Liver (tissue), 9 donors: Measurements from ENCODE around the gene IFI27L1. TPM values are rescaled to one million over a fixed set of nuclear protein-coding genes. Genes with fewer than 3 reads are reported as not detected.

Experiments used
- DNase-seq: peaks from one replicate; pipeline ENCODE4 v3.0.0-alpha.2; 2017; ENCODE audit warnings: low spot score
- H3K27ac ChIP-seq, 2 donors: one replicate each; pipeline ENCODE4 v1.7.0; 2013; ENCODE audit warnings: inconsistent platforms in 2 of 2, low read length in 2 of 2, control low read depth in 1 of 2, low read depth in 1 of 2, mild to moderate bottlenecking in 1 of 2
- H3K27me3 ChIP-seq, 4 donors: one replicate each; pipeline versions ENCODE4 v1.6.1 to v1.7.0; 2013; ENCODE audit warnings: low read length in 3 of 4, inconsistent platforms in 1 of 4, mild to moderate bottlenecking in 1 of 4, moderate library complexity in 1 of 4; ENCODE audit not compliant: control insufficient read depth in 4 of 4, insufficient read depth in 4 of 4
- H3K36me3 ChIP-seq, 4 donors: one replicate each; pipeline versions ENCODE4 v1.6.1 to v1.7.0; 2013; ENCODE audit warnings: low read length in 3 of 4, mild to moderate bottlenecking in 3 of 4, low read depth in 1 of 4, moderate library complexity in 1 of 4; ENCODE audit not compliant: control insufficient read depth in 4 of 4, insufficient read depth in 3 of 4
- H3K4me1 ChIP-seq, 4 donors: one replicate each; pipeline versions ENCODE4 v1.6.1 to v1.7.0; 2013; ENCODE audit warnings: low read length in 3 of 4, mild to moderate bottlenecking in 3 of 4, moderate library complexity in 1 of 4; ENCODE audit not compliant: control insufficient read depth in 4 of 4, insufficient read depth in 4 of 4
- H3K4me3 ChIP-seq, 3 donors: one replicate each; pipeline versions ENCODE4 v1.6.1 to v1.7.0; 2013; ENCODE audit warnings: low read length in 3 of 3, control low read depth in 1 of 3, low read depth in 1 of 3, mild to moderate bottlenecking in 1 of 3
- H3K9ac ChIP-seq, 2 donors: one replicate each; pipeline ENCODE4 v1.7.0; 2013; ENCODE audit warnings: low read length in 2 of 2, mild to moderate bottlenecking in 2 of 2, moderate library complexity in 2 of 2, control low read depth in 1 of 2, low read depth in 1 of 2
- H3K9me3 ChIP-seq, 4 donors: one replicate each; pipeline versions ENCODE4 v1.6.1 to v1.7.0; 2013; ENCODE audit warnings: low read length in 3 of 4; ENCODE audit not compliant: control insufficient read depth in 4 of 4
- ATF3 ChIP-seq: IDR thresholded peaks from 2 replicates; pipeline ENCODE4 v1.6.1; 2016; ENCODE audit warnings: antibody characterized with exemption
- CTCF ChIP-seq: fragments of 150-350 bp; IDR thresholded peaks from 2 replicates; pipeline ENCODE4 v1.5.1; 2017; ENCODE audit warnings: improper control_type of control experiment, low read depth, low read length; ENCODE audit not compliant: missing input control
- EGR1 ChIP-seq, 2 donors: IDR thresholded peaks; 2 replicates each; pipeline ENCODE4 v1.6.1; 2016 to 2018; ENCODE audit warnings: antibody characterized with exemption in 2 of 2, low read depth in 2 of 2
- FOXA1 ChIP-seq: IDR thresholded peaks from 2 replicates; pipeline ENCODE4 v1.6.1; 2016; ENCODE audit warnings: antibody characterized with exemption
- FOXA2 ChIP-seq: IDR thresholded peaks from 2 replicates; pipeline ENCODE4 v1.6.1; 2016; ENCODE audit warnings: antibody characterized with exemption
- GABPA ChIP-seq, 2 donors: IDR thresholded peaks in 1 of 2; conservative IDR thresholded peaks in 1 of 2; 2 replicates each; pipeline ENCODE4 v1.6.1; 2016; ENCODE audit warnings: antibody characterized with exemption in 2 of 2, mild to moderate bottlenecking in 1 of 2, moderate library complexity in 1 of 2
- HNF4A ChIP-seq, 2 donors: conservative IDR thresholded peaks; 2 replicates each; pipeline ENCODE4 v1.6.1; 2016; ENCODE audit warnings: antibody characterized with exemption in 2 of 2, mild to moderate bottlenecking in 2 of 2
- HNF4G ChIP-seq: IDR thresholded peaks from 2 replicates; pipeline ENCODE4 v1.6.1; 2016; ENCODE audit warnings: antibody characterized with exemption
- JUND ChIP-seq, 2 donors: IDR thresholded peaks; 2 replicates each; pipeline ENCODE4 v1.6.1; 2016; ENCODE audit warnings: antibody characterized with exemption in 2 of 2
- NR2F2 ChIP-seq: IDR thresholded peaks from 2 replicates; pipeline ENCODE4 v1.6.1; 2016; ENCODE audit warnings: antibody characterized with exemption
- RAD21 ChIP-seq, 2 donors: IDR thresholded peaks; 2 replicates each; pipeline ENCODE4 v1.6.1; 2016; ENCODE audit warnings: antibody characterized with exemption in 2 of 2, mild to moderate bottlenecking in 2 of 2
- REST ChIP-seq: IDR thresholded peaks from 2 replicates; pipeline ENCODE4 v1.6.1; 2016; ENCODE audit warnings: antibody characterized with exemption, mild to moderate bottlenecking
- RXRA ChIP-seq, 2 donors: IDR thresholded peaks; 2 replicates each; pipeline ENCODE4 v1.6.1; 2017 to 2018; ENCODE audit warnings: antibody characterized with exemption in 2 of 2, mild to moderate bottlenecking in 1 of 2
- SP1 ChIP-seq: IDR thresholded peaks from 2 replicates; pipeline ENCODE4 v1.6.1; 2018; ENCODE audit warnings: antibody characterized with exemption, mild to moderate bottlenecking
- TAF1 ChIP-seq: conservative IDR thresholded peaks from 2 replicates; pipeline ENCODE4 v1.6.1; 2016; ENCODE audit warnings: antibody characterized with exemption, mild to moderate bottlenecking
- YY1 ChIP-seq: IDR thresholded peaks from 2 replicates; pipeline ENCODE4 v1.6.1; 2016; ENCODE audit warnings: antibody characterized with exemption, mild to moderate bottlenecking
- ZBTB33 ChIP-seq: IDR thresholded peaks from 2 replicates; pipeline ENCODE4 v1.6.1; 2016; ENCODE audit warnings: antibody characterized with exemption
- WGBS: extraction: QIAGEN DNeasy Blood & Tissue Kit; methylation state at CpG from one replicate; pipeline ENCODE4 v1.1.7; 2013; 5-methylcytosine and 5-hydroxymethylcytosine counted together
- polyA plus RNA-seq, 2 donors: library from polyadenylated mRNA; stranded (reverse) in 1 of 2; unstranded in 1 of 2; fragments of 200-250 nt in 1 of 2; fragments of >200 nt in 1 of 2; fragmentation: Nextera tagmentation in 1 of 2; extraction: Ambion mirVana in 1 of 2; gene quantifications; one replicate each; pipeline versions ENCODE4 v1.2.1 to v1.2.3, GENCODE V29; 2013 to 2015
- total RNA-seq, 2 donors: library from RNA; depleted of rRNA; stranded (reverse); fragments of >200 nt; gene quantifications; one replicate each; pipeline ENCODE4 v1.2.3, GENCODE V29; 2014
- donor health status: healthy.
- donor health status: healthy.
- donor health status: healthy.
- donor health status: healthy.
- donor health status: healthy.

Gene IFI27L1
- total and polyA plus RNA-seq, 4 donors: 3.7 to 8.1 (median 5.6) TPM

GRCh38 chr14:94124582-94125377 lies 43.7 kb downstream of the IFI27L1 start:
- H3K9me3 ChIP-seq: peaks cover 0 to under 1% (median 0%) of the 10 kb centered on the region in 4 donors
- TF ChIP-seq ATF3 (no peak), CTCF (no peak), SP1 (no peak), REST (no peak), YY1 (no peak), NR2F2 (no peak), HNF4G (no peak), EGR1 (IDR thresholded peaks at IDR 0.05; ENCODE audit: low read depth in 2 of 2) (no peak), FOXA2 (no peak), RXRA (IDR thresholded peaks at IDR 0.05) (no peak), ZBTB33 (no peak), HNF4A (conservative IDR thresholded peaks at IDR 0.05) (no peak), GABPA (IDR thresholded peaks at IDR 0.05 in 1 of 2, conservative IDR thresholded peaks at IDR 0.05 in 1 of 2) (no peak), RAD21 (IDR thresholded peaks at IDR 0.05) (no peak), JUND (IDR thresholded peaks at IDR 0.05) (no peak), TAF1 (no peak), FOXA1 (no peak)
- no peak overlapping the region for H3K9ac ChIP-seq
- WGBS: 92% methylated on average over 9 of the region's 9 CpGs
- H3K4me1 ChIP-seq: peaks cover 0 to 4% (median 2%) of the 10 kb centered on the region in 4 donors
- no peak overlapping the region for H3K27ac ChIP-seq
- DNase-seq: peak; percentile 24
- no peak overlapping the region for H3K4me3 ChIP-seq
- no peaks in the 10 kb centered on the region for H3K36me3 ChIP-seq
- H3K27me3 ChIP-seq: no peaks in the 10 kb centered on the region
